Cardiac septum (tissue), 1 donor: ENCODE measurements around the gene DBNDD1. TPM values are rescaled to one million over a fixed set of nuclear protein-coding genes. Genes with fewer than 3 reads are reported as not detected.
"Not testable (repeated sequence)": the region's sequence is repeated elsewhere in the genome, so short reads cannot be mapped to it uniquely, and the experiment has no call there.

Experiments
- DNase-seq: peaks from one replicate; pipeline ENCODE4 v3.0.0-alpha.2; 2020; ENCODE audit warnings: low spot score
- intact Hi-C: fragments of 100-400 bp; cut with DNase I; formaldehyde crosslinking; loops from one replicate; pipeline ENCODE4 v1.14.0; 2022
- total RNA-seq: library from RNA; stranded (reverse); fragmentation: NEBNext Ultra II Directional; extraction: Animal tissue kit (Norgen Biotek cat#: 25700); gene quantifications from one replicate; pipeline ENCODE4 v1.2.1, GENCODE V29; 2021
- donor health status: DM: no; HTN: no; CAD: no.

The DBNDD1 gene
- total RNA-seq, 1 donor from 2014 or later: 3.0 TPM

DNA sequence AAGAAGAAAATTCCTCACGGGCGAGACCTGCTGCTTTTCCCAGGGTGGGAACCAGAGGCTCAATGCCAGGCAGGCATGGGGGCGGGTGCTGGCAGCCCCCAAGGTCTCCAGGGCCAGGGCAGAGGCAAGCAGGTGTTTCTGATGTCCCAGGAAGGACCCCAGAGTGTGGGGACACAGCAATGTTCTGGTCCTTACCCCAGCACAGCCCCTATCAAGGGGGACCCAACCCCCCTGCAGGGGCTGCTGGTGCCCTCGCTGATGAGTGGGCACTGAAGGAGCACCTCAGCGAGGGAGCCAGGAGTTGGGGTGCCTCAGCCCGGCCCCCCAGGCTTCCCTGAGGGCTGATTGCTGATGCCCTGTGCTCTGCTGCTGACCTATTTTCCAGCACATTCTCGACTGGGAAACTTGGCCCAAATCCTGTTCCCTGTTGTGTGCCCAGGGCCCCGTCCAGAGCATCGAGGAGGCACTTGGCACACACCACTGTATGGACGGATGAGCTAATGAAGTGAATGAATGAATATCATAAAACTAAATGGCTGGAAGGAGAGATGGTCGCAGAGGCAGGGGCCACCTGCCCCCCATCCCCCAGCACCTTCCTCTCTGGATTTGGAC, 2.8 kb downstream of the DBNDD1 start:
- intact Hi-C loops: no loop called here
- DNase-seq: no peak

- DNase-seq: no peak
- intact Hi-C loops: no loop called here
Measured at GRCh38 chr16:90015586-90016338, 3.5 kb downstream of the DBNDD1 start.

GRCh38 chr16:90012991-90013745, 6.1 kb downstream of the DBNDD1 start:
- DNase-seq: no peak
- intact Hi-C loops: no loop called here

DNA sequence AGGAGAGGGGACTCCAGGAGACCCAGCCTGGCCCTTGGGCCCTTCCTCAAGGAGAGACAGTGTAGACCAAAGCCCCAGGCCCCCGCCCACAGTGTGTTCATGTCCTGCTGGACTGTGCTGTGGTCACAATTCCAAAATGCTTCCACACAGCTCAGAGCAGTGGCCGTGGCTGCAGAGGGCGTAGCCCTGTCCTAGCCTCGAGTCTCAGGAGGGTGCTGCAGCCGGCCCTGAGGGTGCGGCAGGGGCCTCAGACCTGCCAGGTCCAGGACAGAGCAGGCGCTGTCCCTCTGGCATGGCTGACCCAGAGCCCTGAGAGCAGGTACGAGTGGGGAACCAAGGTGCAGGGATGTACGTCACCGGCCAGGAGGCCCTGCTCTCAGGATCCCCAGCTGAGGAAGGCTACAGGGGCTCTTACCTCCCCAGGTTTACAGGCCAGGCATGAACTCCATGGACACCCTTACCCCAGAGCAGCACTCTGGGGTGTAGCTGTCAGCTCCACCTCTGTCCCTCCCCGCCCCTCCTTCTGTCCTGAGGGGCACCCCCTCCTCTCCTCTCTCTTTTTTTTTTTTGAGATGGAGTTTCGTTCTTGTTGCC, 7.3 kb downstream of the DBNDD1 start:
- DNase-seq: no peak
- intact Hi-C loops: no loop called here

DNA sequence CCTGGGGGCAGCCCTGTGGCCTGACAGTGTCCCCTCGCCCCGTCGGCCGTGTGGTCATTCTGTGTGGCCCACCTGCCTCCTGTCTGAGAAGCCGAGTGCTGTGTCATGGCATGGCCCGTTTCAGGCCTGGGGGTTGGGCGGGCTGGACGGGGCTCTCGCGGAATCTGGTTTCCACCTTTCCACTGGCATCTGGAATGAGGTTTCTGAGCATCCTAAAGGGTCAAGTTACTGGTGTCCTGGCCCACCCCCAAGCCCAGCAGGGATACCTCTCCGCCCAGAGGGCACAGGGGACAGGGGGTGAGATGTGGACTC, 7.8 kb downstream of the DBNDD1 start:
- intact Hi-C loops: no loop called here
- DNase-seq: no peak

GRCh38 chr16:90010676-90011507, 8.4 kb downstream of the DBNDD1 start:
- no peak for DNase-seq
- intact Hi-C loops: no loop called here

DNA sequence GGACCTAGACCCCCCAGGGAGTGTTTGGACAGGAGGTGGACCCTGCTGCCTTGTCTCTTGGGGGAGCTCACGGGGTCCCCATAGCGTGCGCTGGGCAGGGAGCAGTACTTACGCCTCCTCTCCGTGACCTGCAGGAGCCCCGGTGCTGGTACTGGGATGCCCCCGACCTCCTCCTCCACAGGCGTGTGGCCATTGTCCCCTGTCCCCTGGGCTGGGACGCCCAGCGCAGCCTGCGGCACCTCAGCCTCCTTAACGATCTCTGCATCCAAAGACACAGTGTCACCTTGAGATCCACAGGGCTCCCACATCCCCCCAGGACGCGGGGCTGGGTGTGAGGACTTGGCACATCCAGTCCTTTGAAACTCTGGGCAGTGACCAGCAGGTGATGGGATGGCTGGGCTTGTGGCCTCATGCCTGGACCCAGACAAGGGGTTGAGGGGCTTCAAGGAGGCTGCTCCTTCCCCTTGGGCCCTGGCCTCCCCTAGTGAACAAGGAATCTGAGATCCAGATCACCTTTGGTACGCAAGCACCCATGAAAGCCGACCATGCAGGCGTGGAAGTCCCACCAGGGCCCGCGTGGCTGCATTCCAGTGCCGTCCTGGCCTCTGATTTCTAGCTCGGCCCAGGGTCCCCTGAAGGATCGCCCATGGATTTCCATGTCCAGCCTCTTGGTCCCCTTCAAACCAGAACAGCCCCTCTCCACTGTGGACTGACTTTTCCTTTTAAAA, 9.9 kb downstream of the DBNDD1 start:
- DNase-seq: no peak
- intact Hi-C loops: no loop called here

- intact Hi-C loops: no loop called here
- no peak for DNase-seq
Measured at GRCh38 chr16:90008708-90009145, 10.5 kb downstream of the DBNDD1 start.

DNA sequence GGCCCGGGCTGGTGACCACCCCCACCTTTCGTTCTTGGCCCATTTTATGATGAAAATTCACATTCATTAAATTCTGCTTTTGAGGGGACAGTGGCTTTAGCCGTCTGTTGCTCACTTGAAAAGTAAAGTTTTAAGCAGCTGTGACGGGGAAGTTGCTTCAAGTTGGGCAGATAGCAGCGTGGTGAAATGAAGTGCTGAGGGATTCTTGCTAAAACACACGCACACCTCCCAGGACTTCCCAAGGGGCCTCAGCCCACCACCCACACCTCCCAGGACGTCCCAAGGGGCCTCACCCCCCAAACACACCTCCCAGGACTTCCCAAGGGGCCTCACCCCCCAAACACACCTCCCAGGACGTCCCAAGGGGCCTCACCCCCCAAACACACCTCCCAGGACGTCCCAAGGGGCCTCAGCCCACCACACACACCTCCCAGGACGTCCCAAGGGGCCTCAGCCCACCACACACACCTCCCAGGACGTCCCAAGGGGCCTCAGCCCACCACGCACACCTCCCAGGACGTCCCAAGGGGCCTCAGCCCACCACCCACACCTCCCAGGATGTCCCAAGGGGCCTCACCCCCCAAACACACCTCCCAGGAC, 11.5 kb downstream of the DBNDD1 start:
- intact Hi-C loops, DNase-seq: not testable (repeated sequence)

- DNase-seq: no peak
- intact Hi-C loops: no loop called here
Measured at GRCh38 chr16:90007015-90007414, 12.2 kb downstream of the DBNDD1 start.

- intact Hi-C loops: no loop called here
Measured at GRCh38 chr16:90005956-90006663, 13.1 kb downstream of the DBNDD1 start.

GRCh38 chr16:90004577-90004976, 14.7 kb downstream of the DBNDD1 start:
- DNase-seq: no peak
- intact Hi-C loops: no loop called here

More at GRCh38 chr16:90005956-90006663, 13.1 kb downstream of the DBNDD1 start:
- DNase-seq: no peak

GRCh38 chr16:90002759-90003158, 16.5 kb downstream of the DBNDD1 start:
- intact Hi-C loops: no loop called here
- DNase-seq: no peak

GRCh38 chr16:90001761-90002503, 17.3 kb downstream of the DBNDD1 start:
- DNase-seq: no peak

DNA sequence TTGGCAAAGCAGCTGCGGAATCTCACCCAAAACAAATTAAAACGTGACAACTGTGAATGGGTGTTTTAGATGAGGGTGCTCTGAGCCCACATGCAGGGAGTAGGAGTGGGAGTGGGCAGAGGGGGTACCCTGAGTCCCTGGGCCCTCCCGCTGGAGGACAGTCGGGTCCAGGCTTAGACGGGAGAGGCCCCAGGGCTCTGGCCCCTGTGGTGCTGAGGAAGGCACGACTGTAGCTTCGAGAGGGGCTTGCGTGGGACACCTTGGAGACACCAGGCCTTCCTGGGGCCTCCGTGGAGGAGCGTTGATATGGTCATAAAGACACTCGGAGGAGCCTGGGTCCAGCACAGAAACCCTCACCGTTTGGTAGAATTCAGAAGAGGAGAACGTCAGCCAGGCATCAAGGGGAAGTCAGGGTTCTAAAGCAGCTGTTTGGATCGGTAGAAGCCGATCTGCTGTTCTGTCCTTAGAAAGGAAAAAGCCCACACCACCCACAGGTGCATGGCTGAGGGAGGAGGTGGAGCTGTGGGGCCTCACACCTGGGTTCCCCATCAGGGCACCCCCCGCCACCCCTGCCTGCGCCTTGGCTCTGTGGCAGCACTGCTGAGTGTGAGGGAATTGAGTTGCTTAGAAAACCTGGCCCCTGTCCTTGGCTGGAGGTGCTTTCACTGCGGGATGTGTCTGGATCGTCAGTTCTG, 18.4 kb downstream of the DBNDD1 start:
- no peak for DNase-seq
- intact Hi-C loops: no loop called here

More at GRCh38 chr16:90001761-90002503, 17.3 kb downstream of the DBNDD1 start:
- intact Hi-C loops: no loop called here

DNA sequence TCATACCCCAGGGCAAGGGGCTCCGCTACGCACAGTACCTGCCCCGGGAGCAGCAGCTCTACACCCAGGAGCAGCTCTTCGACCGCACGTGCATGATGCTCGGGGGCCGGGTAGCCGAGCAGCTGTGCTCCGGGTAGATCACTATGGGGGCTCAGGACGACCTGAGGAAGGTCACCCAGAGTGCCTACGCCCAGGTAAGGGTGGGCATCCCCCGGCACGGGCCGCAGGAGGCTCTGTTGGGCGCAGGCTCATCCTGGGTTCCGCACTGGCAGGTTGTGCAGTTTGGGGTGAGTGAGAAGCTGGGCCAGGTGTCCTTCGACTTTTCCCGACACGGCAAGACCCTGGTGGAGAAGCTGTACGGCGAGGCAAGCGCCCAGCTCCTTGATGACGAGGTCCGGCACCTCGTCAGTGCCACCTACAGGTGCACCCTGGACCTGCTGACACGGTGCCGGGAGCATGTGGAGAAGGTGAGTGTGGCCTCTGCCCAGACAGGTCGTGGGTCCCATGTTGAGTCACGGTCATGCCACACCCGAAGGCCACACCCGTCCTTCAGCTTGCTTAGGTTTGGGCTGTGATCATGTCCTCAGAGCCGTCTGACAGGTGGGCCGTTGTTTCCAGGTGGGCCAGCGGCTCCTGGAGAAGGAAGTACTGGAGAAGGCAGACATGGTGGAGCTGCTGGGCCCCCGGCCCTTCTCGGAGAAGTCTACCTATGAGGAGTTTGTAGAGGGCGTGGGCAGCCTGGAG, 19.3 kb downstream of the DBNDD1 start:
- no peak for DNase-seq
- intact Hi-C loops: no loop called here
